ENCODE data around the gene RAD51B. TPM values are rescaled to one million over a fixed set of nuclear protein-coding genes. Genes with fewer than 3 reads are reported as not detected.

RAD51B gene
- total RNA-seq, 1 experiment from 2014 or later: 14.2 TPM

DNA sequence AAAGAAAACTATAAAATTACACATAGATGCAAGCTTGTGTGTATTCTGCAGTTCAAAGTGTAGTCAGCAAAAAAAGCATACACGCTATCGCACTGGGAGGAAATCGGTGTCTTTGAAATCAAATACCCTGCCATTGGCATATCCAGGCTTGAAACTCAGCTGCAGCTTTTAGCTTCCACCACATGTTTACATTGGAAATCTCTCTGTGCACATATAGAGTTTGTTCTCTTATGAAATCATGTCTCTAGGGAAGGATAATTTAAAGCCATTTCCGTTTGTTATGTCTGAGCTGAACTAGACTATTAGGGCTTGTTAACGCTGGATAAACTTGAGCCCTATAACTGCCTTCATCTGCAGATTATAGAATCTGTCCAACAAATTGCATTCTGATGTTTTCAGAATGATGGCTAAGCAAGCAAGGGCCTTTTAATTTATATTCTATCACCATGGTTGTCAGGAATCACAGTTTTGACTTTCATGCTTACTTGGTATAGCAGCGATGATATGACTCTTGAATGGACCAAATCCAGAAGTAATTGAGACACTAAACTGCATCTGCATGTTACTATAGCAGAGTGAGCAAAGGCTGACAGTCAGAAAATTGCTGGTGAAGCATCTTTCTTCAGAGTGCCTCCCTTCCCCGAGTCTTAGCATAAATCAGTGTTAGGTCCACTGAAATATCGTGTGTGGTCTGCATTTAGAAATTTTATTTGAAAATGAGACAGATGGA is 530.5 kb downstream of the RAD51B start:
- H3K9me3 Mint-ChIP-seq: peaks cover 14% of the 10 kb centered on the region
- no peak overlapping the region for H3K4me3 Mint-ChIP-seq
- TF ChIP-seq, protein P1, sequence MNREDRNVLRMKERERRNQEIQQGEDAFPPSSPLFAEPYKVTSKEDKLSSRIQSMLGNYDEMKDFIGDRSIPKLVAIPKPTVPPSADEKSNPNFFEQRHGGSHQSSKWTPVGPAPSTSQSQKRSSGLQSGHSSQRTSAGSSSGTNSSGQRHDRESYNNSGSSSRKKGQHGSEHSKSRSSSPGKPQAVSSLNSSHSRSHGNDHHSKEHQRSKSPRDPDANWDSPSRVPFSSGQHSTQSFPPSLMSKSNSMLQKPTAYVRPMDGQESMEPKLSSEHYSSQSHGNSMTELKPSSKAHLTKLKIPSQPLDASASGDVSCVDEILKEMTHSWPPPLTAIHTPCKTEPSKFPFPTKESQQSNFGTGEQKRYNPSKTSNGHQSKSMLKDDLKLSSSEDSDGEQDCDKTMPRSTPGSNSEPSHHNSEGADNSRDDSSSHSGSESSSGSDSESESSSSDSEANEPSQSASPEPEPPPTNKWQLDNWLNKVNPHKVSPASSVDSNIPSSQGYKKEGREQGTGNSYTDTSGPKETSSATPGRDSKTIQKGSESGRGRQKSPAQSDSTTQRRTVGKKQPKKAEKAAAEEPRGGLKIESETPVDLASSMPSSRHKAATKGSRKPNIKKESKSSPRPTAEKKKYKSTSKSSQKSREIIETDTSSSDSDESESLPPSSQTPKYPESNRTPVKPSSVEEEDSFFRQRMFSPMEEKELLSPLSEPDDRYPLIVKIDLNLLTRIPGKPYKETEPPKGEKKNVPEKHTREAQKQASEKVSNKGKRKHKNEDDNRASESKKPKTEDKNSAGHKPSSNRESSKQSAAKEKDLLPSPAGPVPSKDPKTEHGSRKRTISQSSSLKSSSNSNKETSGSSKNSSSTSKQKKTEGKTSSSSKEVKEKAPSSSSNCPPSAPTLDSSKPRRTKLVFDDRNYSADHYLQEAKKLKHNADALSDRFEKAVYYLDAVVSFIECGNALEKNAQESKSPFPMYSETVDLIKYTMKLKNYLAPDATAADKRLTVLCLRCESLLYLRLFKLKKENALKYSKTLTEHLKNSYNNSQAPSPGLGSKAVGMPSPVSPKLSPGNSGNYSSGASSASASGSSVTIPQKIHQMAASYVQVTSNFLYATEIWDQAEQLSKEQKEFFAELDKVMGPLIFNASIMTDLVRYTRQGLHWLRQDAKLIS (CRISPR knock-in tag; IDR thresholded peaks at IDR 0.05; ENCODE audit: borderline replicate concordance): no peak
- peak; percentile 56; the same call in 1 of the 2 replicates for TF ChIP-seq GABPB1 (CRISPR knock-in tag; IDR thresholded peaks at IDR 0.05)
- DNase-seq (ENCODE audit: low spot score): no peak
- H3K36me3 Mint-ChIP-seq: peaks cover 13% of the 10 kb centered on the region
- no peak overlapping the region for H3K27ac Mint-ChIP-seq
- no peak for ATAC-seq
- ChIA-PET POLR2A (no interaction called here), CTCF (no interaction called here)
- H3K27me3 Mint-ChIP-seq (ENCODE audit: low read depth): peaks cover 5% of the 10 kb centered on the region
- peaks cover 8% of the 10 kb centered on the region for H3K4me1 Mint-ChIP-seq

GRCh38 chr14:68355415-68355814 is 535.8 kb downstream of the RAD51B start:
- H3K9me3 Mint-ChIP-seq: peaks cover 9% of the 10 kb centered on the region
- 0 out of 2 replicates have a peak, but pooled peaks cover 3% of the 10 kb centered on the region for H3K36me3 Mint-ChIP-seq
- TF ChIP-seq ZSCAN18 (CRISPR knock-in tag; IDR thresholded peaks at IDR 0.05) (no peak), JUN (CRISPR knock-in tag; IDR thresholded peaks at IDR 0.05) (no peak), GRHL2 (CRISPR knock-in tag; IDR thresholded peaks at IDR 0.05; ENCODE audit: insufficient replicate concordance, severe bottlenecking) (no peak), IRF2 (CRISPR knock-in tag; IDR thresholded peaks at IDR 0.05; ENCODE audit: borderline replicate concordance, low read depth) (no peak), ZNF263 (CRISPR knock-in tag; IDR thresholded peaks at IDR 0.05; ENCODE audit: low read depth) (no peak), CDX4 (CRISPR knock-in tag; IDR thresholded peaks at IDR 0.05; ENCODE audit: borderline replicate concordance) (no peak), OVOL2 (CRISPR knock-in tag; IDR thresholded peaks at IDR 0.05; ENCODE audit: borderline replicate concordance) (no peak)
- TF ChIP-seq, protein P2, sequence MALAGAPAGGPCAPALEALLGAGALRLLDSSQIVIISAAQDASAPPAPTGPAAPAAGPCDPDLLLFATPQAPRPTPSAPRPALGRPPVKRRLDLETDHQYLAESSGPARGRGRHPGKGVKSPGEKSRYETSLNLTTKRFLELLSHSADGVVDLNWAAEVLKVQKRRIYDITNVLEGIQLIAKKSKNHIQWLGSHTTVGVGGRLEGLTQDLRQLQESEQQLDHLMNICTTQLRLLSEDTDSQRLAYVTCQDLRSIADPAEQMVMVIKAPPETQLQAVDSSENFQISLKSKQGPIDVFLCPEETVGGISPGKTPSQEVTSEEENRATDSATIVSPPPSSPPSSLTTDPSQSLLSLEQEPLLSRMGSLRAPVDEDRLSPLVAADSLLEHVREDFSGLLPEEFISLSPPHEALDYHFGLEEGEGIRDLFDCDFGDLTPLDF (CRISPR knock-in tag; IDR thresholded peaks at IDR 0.05): no peak
- TF ChIP-seq, protein P3, sequence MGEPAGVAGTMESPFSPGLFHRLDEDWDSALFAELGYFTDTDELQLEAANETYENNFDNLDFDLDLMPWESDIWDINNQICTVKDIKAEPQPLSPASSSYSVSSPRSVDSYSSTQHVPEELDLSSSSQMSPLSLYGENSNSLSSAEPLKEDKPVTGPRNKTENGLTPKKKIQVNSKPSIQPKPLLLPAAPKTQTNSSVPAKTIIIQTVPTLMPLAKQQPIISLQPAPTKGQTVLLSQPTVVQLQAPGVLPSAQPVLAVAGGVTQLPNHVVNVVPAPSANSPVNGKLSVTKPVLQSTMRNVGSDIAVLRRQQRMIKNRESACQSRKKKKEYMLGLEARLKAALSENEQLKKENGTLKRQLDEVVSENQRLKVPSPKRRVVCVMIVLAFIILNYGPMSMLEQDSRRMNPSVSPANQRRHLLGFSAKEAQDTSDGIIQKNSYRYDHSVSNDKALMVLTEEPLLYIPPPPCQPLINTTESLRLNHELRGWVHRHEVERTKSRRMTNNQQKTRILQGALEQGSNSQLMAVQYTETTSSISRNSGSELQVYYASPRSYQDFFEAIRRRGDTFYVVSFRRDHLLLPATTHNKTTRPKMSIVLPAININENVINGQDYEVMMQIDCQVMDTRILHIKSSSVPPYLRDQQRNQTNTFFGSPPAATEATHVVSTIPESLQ (CRISPR knock-in tag; IDR thresholded peaks at IDR 0.05): no peak
- CTCF ChIA-PET: no interaction called here
- POLR2A ChIA-PET: no interaction called here
- peaks cover 16% of the 10 kb centered on the region for H3K4me1 Mint-ChIP-seq
- DNase-seq (ENCODE audit: low spot score) (no peak), ATAC-seq (no peak)
- no peaks in the 10 kb centered on the region for H3K27me3 Mint-ChIP-seq (ENCODE audit: low read depth)
- H3K27ac Mint-ChIP-seq: no peak overlapping the region
- H3K4me3 Mint-ChIP-seq: no peak overlapping the region

DNA sequence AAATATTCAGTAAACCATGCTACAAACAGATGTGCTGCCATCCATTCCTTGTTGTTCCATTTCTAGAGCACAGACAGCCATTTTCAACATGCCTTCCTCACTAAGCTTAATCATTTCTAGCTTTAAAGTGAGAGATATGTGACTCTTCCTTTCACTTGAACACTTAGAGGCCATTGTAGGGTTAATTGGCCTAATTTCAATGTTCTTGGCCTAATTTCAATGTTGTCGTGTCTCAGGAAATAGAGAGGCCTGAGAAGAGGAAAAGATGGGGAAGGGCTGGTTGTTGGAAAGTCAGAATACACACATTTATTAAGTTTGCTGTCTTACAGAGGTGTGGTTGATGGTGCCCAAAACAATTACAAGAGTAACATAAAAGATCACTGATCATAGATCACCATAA is 538.2 kb downstream of the RAD51B start:
- Mint-ChIP-seq H3K4me1 (peaks cover 27% of the 10 kb centered on the region), H3K36me3 (0 out of 2 replicates have a peak, but pooled peaks cover 3% of the 10 kb centered on the region), H3K4me3 (no peak overlapping the region), H3K27ac (no peak overlapping the region), H3K9me3 (peaks cover 5% of the 10 kb centered on the region), H3K27me3 (ENCODE audit: low read depth) (no peaks in the 10 kb centered on the region)
- CTCF ChIA-PET: no interaction called here
- POLR2A ChIA-PET: no interaction called here
- DNase-seq (ENCODE audit: low spot score): no peak
- ATAC-seq: no peak
- TF ChIP-seq ZNF138 (CRISPR knock-in tag; conservative IDR thresholded peaks at IDR 0.05) (no peak), EMX1 (CRISPR knock-in tag; IDR thresholded peaks at IDR 0.05) (no peak), ZNF532 (CRISPR knock-in tag; IDR thresholded peaks at IDR 0.05; ENCODE audit: borderline replicate concordance) (no peak), TCF7 (CRISPR knock-in tag; IDR thresholded peaks at IDR 0.05; ENCODE audit: low read depth) (no peak)
- TF ChIP-seq, protein P4, sequence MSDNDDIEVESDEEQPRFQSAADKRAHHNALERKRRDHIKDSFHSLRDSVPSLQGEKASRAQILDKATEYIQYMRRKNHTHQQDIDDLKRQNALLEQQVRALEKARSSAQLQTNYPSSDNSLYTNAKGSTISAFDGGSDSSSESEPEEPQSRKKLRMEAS (CRISPR knock-in tag; IDR thresholded peaks at IDR 0.05): no peak
